ENCODE data around the gene CCHCR1.

GRCh38 chr6:31143148-31143547, 14.5 kb downstream of the CCHCR1 start:
- no peak for TF ChIP-seq GATA2 (IDR thresholded peaks at IDR 0.05; ENCODE audit: low read depth, low read length)
- TF ChIP-seq GATA3 (IDR thresholded peaks at IDR 0.05; ENCODE audit: low read depth, low read length) = no peak
